ENCODE results near the gene CPEB4.

CPEB4 gene

GRCh38 chr5:173858670-173859407 lies 29.3 kb upstream of the CPEB4 start:
- DNase-seq, result no peak

GRCh38 chr5:173859408-173860159 lies 28.6 kb upstream of the CPEB4 start:
- ATAC-seq (no peak), DNase-seq (no peak)

More at GRCh38 chr5:173858670-173859407, 29.3 kb upstream of the CPEB4 start:
- ATAC-seq, result no peak

- no peak for ATAC-seq
- no peak for DNase-seq
Measured at GRCh38 chr5:173862047-173862477, 26.1 kb upstream of the CPEB4 start.

GRCh38 chr5:173863359-173863758 lies 24.8 kb upstream of the CPEB4 start:
- ATAC-seq (no peak), DNase-seq (no peak)

- DNase-seq, result no peak
- no peak for ATAC-seq
Measured at GRCh38 chr5:173864126-173865050, 23.8 kb upstream of the CPEB4 start.

- no peak for ATAC-seq
- DNase-seq, result no peak
Measured at GRCh38 chr5:173866243-173866857, 21.8 kb upstream of the CPEB4 start.

GRCh38 chr5:173866858-173867679 lies 21.1 kb upstream of the CPEB4 start:
- DNase-seq (no peak), ATAC-seq (no peak)

GRCh38 chr5:173868096-173868880 lies 19.9 kb upstream of the CPEB4 start:
- ATAC-seq (no peak), DNase-seq (no peak)

- no peak for ATAC-seq
Measured at GRCh38 chr5:173869316-173869715, 18.8 kb upstream of the CPEB4 start.

GRCh38 chr5:173872957-173873305 lies 15.2 kb upstream of the CPEB4 start:
- DNase-seq, result no peak
- no peak for ATAC-seq

More at GRCh38 chr5:173869316-173869715, 18.8 kb upstream of the CPEB4 start:
- no peak for DNase-seq

- ATAC-seq (no peak), DNase-seq (no peak)
Measured at GRCh38 chr5:173873306-173873922, 14.7 kb upstream of the CPEB4 start.

GRCh38 chr5:173875189-173875588 lies 13.0 kb upstream of the CPEB4 start:
- ATAC-seq (no peak), DNase-seq (no peak)

GRCh38 chr5:173878224-173878967 lies 9.8 kb upstream of the CPEB4 start:
- ATAC-seq (no peak), DNase-seq (no peak)

GRCh38 chr5:173880306-173880985 lies 7.7 kb upstream of the CPEB4 start:
- DNase-seq (no peak), ATAC-seq (no peak)

GRCh38 chr5:173881811-173882575 lies 6.2 kb upstream of the CPEB4 start:
- DNase-seq (no peak), ATAC-seq (no peak)

GRCh38 chr5:173882632-173883031 lies 5.5 kb upstream of the CPEB4 start:
- no peak for DNase-seq
- no peak for ATAC-seq

GRCh38 chr5:173883347-173883924 lies 4.7 kb upstream of the CPEB4 start:
- DNase-seq (no peak), ATAC-seq (no peak)
